ENCODE measurements around the gene METTL25.

METTL25 gene

DNA sequence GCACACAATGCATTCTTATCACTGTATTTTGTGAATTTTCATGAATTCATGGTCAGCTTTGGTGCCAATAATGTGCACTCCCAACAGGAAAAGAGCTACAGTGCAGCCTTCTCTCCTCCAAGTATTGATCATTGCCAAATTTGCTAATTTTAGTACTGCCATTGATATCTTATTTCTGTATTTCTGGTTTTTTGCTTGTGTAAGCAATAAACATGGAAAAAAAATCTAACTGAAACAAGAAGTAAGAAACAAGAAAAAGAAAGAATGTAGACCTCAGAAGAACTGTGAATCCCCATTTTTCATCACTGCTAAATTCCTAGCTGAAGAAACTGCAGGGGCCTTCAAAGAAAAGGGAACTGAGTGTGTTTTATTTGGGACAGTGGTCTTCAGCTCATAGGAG lies 161.2 kb downstream of the METTL25 start:
- Mint-ChIP-seq H3K36me3 (no peaks in the 10 kb centered on the region), H3K4me3 (no peak overlapping the region), H3K4me1 (no peaks in the 10 kb centered on the region), H3K9me3 (no peaks in the 10 kb centered on the region), H3K27ac (no peak overlapping the region)
- ATAC-seq = no peak
- DNase-seq (ENCODE audit: low spot score in 2 of 2) = no peak

DNA sequence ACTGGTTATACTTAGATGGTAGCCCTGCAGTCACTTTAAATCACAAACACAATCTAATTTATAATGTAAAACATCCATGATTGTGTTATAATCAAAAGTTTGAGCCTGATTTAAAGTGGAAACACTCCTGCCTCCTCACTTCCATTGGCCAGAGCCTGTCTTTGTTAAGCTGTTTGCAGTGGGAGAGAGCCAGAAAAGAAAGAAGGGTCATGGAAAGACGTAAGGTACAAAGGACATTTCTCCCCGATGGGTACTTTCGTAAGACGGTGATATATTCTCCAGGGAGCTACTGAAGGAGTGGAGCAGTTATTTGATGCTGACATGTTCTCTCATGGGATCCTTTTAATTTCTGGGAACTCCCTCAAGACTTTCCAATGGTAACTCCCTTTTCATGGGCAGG lies 164.0 kb downstream of the METTL25 start:
- Mint-ChIP-seq H3K9me3 (no peaks in the 10 kb centered on the region), H3K27ac (no peak overlapping the region), H3K36me3 (no peaks in the 10 kb centered on the region), H3K4me3 (no peak overlapping the region), H3K4me1 (no peaks in the 10 kb centered on the region)
- DNase-seq (ENCODE audit: low spot score in 2 of 2) (no peak), ATAC-seq (no peak)

DNA sequence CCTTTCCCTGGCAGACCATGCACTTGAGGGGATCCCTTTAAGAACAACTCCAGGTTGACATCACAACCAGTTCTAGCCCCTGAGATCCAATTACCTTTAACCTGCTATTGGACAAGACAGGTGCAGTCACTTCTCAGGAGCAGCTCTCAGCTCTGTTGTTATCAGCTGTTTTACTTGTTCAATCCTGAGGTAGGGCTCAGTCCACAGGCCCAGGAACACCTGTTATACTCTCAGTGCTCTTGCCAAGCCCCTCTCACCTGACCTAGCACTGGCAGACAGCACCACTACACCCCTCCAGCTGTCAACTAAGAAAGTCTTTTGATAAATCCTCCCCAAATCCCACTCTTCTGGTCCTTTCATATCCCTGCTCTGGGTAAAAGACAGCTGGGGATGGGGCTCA lies 164.4 kb downstream of the METTL25 start:
- no peak overlapping the region for H3K27ac Mint-ChIP-seq
- H3K36me3 Mint-ChIP-seq = no peaks in the 10 kb centered on the region
- H3K4me1 Mint-ChIP-seq = no peaks in the 10 kb centered on the region
- DNase-seq (ENCODE audit: low spot score in 2 of 2) (no peak), ATAC-seq (peak; percentile 19)
- H3K4me3 Mint-ChIP-seq = no peak overlapping the region
- no peaks in the 10 kb centered on the region for H3K9me3 Mint-ChIP-seq

DNA sequence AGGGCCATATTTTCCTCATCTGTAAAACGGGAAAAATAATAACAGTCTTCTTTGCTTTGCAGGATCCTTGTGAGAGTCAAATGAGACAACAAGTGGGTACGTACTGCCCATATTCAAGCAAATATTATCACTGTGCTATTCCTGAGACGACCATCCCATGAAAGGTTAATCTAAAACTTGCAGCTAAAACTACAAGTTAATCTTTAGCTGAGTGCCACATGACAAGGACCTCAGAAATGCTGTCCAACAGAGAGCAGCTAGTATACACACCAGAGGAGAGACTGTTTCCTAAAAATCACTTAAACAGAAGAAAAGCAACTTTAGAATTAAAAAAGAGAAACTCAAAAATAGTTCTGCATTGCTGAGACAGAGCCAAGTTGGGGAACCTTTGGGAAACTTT lies 165.7 kb downstream of the METTL25 start:
- no peaks in the 10 kb centered on the region for H3K9me3 Mint-ChIP-seq
- H3K4me1 Mint-ChIP-seq = no peaks in the 10 kb centered on the region
- H3K36me3 Mint-ChIP-seq = no peaks in the 10 kb centered on the region
- H3K4me3 Mint-ChIP-seq = no peak overlapping the region
- DNase-seq (ENCODE audit: low spot score in 2 of 2) (no peak), ATAC-seq (no peak)
- H3K27ac Mint-ChIP-seq = no peak overlapping the region

DNA sequence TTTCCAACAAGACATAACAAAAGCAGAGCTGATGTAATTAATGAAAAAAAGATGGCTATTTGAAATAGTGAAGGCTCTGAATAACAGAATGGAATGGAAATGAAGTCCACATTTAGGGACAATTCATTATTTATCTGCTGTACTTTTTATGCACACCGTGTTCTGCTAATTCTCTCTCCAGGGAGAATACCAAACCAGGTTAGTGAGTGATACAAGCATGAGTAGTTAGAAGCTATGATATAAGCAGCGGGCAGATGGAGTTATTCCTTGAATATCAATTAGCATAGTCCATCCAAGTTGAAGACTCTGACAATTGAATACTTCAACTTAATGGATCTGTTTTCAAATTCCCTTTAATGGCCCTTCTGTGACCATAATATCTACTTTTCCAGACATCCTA lies 166.3 kb downstream of the METTL25 start:
- DNase-seq (ENCODE audit: low spot score in 2 of 2) = no peak
- Mint-ChIP-seq H3K36me3 (no peaks in the 10 kb centered on the region), H3K9me3 (no peaks in the 10 kb centered on the region)

DNA sequence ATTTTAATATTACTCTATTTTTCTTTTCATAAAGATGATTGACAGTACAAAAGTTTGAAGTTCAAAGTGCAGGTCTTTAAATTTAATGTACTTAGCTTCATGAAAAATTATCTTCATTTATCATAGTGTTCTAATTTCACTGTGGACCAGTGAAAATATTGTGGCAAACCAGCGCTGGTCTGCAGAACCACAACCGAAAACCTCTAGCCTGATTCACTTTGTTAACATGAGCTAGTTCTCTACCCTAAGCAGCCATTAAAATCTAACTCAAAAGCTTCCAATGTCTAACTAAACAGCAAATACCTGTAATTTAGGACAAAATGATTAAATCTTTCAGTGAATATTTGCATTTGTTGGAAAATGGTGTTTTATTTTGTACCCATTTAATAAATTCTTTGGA lies 167.3 kb downstream of the METTL25 start:
- H3K36me3 Mint-ChIP-seq = no peaks in the 10 kb centered on the region
- H3K4me1 Mint-ChIP-seq = no peaks in the 10 kb centered on the region
- H3K4me3 Mint-ChIP-seq = no peak overlapping the region
- H3K9me3 Mint-ChIP-seq = no peaks in the 10 kb centered on the region
- DNase-seq (ENCODE audit: low spot score in 2 of 2) (no peak), ATAC-seq (no peak)
- no peak overlapping the region for H3K27ac Mint-ChIP-seq

More for the DNA sequence above, 166.3 kb downstream of the METTL25 start:
- no peak for ATAC-seq
- H3K27ac Mint-ChIP-seq = no peak overlapping the region
- no peaks in the 10 kb centered on the region for H3K4me1 Mint-ChIP-seq
- H3K4me3 Mint-ChIP-seq = no peak overlapping the region

DNA sequence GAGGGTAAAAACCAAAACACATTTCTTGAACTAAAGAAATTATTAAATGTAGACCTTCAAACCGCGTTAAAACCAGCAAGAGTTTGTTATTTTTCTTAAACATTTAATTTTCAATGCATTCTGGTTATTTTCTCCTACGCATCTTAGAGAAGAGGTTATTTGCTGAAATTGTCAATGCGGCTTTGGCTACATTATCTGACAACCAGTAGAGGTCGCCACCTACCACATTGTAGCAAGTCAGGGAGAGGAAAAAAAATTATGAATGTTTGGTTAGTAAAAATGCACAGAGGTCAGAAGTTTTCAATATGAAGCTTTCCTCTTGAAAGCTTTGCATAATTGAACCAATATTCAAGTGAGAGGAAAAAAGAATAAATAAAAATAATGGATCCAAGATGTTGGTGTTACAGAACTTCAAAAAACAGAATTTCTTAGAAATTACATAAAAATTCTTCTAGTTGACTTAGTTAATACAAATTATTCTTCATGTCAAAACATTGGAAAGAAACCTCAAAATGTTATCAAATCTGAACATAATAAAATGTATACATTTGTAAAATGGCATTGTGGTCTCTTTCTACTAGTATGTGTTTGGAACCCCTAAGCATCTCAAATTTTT lies 168.9 kb downstream of the METTL25 start:
- no peak for DNase-seq (ENCODE audit: low spot score in 2 of 2)

More for the DNA sequence above, 168.9 kb downstream of the METTL25 start:
- Mint-ChIP-seq H3K36me3 (no peaks in the 10 kb centered on the region), H3K4me3 (no peak overlapping the region), H3K4me1 (no peaks in the 10 kb centered on the region), H3K27ac (no peak overlapping the region), H3K9me3 (no peaks in the 10 kb centered on the region)
- no peak for ATAC-seq

Measured in stimulated activated effector memory CD8-positive, alpha-beta T cell treated with anti-CD3 and anti-CD28 coated beads, Interleukin-12 subunit alpha, Interleukin-12 subunit beta, amount 100 ng/mL, for 72 hours (primary cell).